ENCODE measurements around the gene GNA12.
A peak's percentile ranks its signal among the peaks of the same experiment; 100 is the strongest.
"Not testable (repeated sequence)": the region's sequence is repeated elsewhere in the genome, so short reads cannot be mapped to it uniquely, and the experiment has no call there.

The GNA12 gene

DNA sequence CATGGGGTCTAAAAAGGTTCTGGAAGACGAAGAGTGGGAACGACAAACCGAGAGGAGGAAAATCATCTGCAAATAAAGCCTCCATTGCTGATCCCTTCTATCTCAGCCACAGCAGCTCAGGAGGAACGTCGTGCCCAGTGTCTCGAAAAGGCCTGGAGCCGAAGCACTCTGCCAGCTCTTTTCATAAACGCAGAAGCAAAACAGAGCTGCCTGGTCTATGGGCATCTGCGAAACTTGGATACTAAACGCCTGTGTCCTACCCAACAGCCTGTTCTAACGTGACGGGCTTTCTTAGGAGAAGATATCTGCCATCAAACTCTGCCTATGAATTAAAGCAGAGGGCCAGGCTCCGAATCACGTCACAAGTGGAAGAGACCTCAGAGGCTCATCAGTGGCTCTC, 68.7 kb downstream of the GNA12 start:
- DNase-seq = no peak

DNA sequence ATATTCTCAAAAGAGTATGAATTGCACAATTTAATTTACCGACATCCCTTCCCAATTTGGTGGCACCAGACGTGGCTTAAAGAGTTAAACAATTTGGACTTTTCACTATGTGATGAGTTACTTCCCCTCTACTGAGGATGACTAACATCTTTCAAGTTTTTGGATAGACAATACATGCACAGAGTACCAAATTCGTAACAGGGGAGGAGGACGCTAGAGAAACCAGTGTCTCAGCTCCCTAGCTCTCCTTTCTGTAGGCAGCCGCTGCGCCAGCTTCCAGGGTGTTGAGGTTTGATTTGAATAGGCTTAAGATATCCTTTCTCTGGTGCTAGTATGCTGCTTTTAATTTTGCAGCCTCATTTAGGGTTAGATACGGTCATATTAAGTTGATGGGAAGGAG, 69.2 kb downstream of the GNA12 start:
- DNase-seq = no peak

DNA sequence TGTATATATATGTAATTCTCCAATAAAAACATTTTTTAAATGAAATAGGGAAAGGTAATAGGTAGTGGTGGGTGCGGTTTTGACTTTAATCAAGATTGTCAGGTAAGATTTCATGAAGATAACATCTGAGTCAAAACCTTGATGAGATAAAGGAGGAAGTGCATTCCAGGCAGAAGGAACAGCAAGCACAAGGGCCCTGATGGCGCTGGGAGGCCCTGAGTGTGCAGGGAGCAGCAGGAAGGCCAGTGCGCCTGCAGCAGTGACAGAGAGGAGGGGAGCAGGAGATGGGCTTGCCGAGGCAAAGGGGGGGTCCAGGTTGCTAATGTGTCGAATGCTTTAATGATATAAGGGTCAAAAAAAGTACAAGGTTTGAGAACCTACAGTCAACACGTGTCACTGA, 69.8 kb downstream of the GNA12 start:
- no peak for DNase-seq

DNA sequence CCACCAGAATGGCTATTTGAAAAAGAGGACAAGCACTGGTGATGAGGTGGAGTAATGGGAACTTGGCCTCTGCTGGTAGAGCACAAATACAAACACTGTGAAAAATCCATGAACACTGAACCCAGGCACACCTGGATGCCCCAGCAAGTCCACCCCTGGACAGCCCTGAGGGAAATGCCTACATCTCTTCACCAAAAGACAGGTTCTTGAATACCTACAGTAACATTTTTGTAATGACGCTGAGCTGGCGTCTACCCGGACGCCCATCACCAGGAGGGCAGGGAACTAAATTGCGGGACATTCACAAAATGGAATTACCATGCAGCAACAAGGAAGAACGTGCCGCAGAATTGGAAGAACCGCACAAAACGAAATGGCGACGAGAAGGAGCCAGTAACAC, 70.5 kb downstream of the GNA12 start:
- no peak for DNase-seq

DNA sequence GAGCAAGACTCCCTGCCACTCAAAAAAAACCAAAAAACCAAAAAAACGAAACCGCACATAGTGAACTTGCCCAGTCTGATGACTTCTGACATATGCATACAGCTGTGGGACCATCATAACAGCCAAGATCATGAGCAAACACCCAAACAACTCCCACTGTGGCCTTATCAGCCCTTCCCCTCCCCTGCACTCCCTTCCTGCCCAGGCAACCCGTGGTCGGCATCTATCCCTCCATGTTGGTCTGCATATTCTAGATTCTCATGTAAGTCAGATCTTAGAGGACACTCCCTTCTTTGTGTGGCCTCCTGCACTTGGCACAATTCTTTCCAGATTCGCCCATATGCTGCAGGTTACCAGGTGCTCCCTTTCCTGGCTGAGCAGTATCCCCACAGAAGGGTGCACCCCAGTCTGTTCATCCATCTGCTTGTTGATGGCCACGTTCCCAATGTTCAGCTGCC, 72.8 kb downstream of the GNA12 start:
- no peak for DNase-seq

DNA sequence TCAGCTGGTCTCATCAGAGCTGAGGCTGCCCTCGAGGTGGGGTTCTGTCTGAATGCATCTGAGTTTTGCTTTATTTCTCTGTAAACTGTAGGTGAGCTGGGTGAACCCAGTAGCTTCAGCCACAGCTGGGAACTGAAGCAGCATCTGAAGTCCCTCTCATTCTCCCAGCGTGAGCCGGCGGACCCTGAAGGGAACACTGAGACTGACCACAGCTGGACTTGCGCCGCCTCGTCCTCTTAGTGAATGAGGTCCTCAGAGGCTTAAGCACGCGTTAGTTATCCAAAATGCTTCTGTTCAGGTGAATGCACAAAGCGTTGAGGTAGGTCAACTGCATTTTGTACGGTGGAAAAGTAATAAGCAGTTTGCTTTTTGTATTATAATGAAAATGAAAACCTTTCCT, 79.5 kb downstream of the GNA12 start:
- no peak for DNase-seq

DNA sequence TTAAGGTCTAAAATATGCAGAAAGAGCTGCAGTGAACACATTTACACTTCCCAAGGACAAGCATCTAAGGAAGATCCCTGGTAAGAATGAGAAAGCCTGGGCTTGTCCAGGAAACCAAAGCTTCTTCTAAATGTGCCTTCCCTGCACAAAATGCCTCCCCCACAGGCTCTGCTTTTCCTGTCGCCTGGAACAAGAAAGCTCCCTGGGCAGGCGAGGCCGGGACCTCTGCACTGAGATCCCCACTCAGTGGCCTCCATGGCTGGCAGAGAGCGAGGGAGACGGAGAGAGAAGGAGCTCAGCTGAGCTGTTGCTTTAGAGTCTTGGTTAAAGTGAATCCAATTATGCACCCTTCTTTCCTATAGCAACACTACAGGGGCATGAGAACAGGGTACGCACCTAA, 80.5 kb downstream of the GNA12 start:
- no peak for DNase-seq

DNA sequence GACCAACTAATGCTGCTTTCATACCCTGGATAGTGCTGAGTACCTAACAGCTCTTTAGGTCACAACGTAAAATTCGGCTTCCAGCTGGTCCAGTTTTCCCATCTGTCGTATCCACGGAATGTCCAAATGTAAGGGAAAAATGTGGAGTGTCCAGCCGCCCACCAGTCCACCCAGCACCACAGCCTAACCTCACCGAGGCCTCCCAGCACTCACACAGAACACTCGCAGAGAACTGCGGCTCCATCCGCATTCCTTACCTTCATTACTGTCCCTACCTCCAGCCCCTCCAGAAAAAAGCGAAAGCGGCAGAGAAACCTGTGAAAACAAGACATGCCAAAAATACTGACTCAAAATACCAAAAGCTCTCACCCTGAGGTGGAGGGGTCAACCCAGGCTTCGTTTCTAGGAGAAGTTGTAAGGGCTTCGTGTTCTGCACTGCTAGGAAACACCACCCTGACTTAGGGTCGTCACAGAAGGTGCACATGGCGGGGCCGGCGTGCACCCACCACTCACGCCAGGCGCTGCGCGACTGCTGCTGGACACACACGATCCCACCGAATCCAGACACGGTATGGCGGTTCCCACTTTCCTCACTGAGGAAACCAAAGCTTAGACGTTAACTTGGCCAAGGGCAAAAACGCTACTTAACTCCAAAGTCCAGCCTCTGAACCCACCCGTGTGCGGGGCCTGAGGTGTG, 82.2 kb downstream of the GNA12 start:
- DNase-seq = no peak

DNA sequence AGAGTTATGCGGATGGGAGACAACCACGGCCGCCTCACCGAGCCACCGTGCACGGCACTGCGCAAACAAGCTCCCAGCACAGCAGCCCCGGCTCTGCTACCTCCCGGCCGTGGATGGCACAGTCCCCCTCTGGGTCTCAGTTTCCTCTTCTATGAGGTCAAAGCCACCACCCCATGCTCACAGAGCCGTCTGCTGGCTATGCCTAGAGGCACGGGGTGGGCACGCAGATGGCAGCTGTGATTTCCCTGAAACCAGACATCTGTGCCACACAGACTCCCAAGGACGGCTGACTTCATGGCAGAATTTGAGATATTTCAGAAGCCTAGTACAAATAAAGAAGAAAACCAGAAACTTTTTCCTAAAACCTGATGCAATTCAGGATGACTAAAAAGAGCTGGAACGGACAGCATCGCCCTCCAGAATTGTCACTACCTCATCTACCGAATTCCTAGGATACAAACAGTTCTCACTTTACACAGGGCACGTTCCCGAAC, 82.9 kb downstream of the GNA12 start:
- no peak for DNase-seq

DNA sequence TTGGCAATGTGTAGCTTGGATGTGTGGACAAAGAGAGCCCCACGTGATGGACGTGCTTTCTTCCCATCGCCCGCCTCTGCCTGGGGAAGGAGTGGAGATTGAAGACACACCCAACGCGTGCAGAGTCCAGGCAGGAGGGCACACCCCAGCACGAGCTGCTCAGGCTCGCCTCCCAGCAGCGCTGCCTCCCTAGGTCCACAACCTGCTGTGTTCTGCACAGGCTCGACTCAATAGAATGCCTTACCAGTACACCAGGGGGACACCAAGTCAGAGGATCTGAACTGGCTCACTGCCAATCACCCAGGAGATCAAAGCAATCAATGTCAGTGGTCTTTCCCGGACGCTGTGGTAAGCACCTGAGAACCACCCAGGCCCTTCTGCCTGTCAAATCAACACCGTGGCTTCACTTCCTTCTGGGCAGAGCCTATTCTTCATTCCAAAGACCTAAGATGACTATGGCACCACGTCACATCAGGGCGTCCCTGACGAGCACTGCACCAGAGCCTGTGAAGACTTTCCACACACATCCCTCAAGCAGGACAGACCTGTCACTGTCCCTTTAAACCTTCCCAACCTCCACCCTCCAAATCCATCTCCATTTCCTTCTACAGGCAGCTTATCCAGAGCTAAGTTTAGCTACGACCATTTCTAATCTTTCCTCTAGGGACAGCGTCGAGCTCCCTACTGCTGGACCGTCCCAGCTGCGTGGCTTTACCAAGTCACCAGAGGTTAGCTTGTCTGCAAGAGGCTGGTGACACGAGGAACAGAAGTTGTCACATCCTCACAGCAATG, 83.8 kb downstream of the GNA12 start:
- peak in 1 of 2 experiments; percentile 36 for DNase-seq

DNA sequence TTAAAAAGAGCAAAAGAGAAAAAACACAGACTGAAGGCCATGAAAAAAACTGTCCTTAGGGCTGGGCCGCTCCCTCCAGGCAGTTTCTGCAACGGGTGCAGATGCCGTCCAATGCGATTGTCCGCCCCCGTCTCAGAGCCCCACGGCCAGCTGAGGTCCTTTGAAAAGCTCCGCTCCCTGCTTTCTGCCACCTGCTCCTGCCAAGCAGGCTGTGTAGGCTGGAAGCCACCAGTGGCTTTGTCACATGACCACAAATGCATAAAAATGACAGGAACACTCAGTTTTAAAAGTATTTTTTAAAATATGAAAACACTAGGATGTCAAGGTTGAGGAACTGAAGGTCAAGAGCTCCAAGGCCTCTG, 84.4 kb downstream of the GNA12 start:
- no peak for DNase-seq

DNA sequence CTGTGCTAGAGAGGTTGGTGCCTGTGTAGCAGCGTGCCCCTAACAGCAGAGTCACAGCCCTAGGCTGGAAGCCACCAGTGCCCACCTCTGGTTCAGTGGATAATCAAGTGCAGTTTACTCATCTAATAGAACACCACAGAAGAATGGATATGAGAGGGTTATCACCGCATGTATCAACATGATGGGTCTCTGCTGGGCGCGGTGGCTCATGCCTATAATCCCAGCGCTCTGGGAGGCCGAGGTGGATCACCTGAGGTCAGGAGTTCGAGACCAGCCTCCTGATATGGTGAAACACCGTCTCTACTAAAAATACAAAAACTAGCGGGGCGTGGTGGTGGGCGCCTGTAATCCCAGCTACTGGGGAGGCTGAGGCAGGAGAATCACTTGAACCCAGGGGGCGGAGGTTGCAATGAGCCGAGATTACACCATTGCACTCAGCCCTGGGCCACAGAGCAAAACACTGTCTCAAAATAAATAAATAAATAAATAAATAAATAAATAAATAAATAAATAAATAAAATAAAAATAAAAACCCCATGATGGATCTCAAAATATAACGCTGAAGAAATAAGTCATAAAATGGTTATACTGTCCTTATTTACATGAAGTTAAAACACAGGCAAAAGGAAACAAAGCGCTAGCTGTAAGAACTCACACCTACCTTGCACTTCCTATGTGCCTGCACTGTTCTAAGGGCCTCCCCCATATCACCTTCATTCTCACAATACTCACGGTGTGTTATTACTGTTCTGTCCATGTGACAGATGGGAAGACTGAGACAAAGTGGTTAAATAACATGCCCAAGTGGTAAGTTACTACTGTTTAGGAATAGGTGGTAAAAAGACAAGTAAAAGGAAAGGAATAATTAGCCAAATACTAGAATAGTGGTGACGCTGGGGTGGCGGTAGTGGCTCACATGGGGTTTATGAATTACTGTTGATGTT, 85.2 kb downstream of the GNA12 start:
- DNase-seq = no peak

DNA sequence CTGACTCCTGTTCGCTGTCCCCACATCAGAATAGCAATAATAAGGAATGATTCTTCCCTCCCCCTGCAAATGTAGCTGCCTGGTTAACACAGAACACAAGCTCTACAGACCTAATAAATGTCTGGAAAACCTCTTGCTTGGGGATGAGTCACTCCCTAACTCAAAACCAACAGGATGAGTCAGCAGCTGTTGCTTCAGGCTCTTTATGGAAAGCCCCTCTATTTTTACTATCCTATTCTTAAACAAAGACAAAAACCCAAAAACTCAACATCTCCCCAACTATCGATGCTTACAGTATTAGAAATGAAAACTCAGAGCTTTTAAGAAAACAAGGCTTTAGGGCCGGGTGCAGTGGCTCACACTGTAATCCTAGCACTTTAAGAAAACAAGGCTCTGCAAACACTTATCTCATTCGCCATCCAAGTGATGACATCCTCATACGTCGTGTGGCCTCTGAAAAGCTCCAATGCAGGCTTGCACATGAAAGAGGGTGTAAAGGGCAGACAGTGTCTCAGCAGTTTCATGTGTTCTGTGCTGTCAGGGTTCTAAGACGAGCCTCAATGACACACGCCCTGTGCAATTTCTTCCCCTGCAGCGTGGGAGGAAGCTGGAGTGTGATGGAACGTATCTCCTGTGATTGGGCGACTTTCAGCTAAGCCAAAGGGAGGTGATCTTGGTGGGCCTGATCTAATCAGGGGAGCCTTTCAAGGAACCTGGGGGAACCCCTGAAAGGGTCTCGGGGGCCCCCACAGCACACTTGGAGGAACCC, 86.0 kb downstream of the GNA12 start:
- no peak for DNase-seq

DNA sequence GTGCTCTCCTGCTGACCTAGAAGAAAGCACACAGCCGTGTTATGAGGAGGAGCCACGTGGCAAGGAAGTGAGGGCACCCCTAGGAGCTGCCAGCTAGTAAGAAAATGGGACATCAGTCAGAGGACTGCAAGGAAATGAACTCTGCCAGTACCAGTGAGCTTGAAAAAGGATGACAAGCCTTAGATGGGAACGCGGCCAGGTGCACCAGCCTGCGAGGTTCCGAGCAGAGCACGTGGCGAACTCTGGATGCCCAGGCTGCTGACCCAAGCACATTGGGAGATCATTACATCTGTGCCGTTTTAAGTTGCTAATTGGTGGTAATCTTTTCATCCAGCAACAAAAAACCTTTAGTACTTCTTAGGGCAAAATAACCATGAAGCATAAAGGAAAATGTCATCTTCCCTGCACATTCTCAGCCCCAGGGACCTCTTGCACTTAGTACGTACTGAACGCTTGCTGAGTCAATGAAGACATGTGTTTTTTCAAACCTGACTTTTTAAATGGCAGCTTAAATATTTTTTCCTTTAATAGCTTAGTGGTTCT, 86.7 kb downstream of the GNA12 start:
- DNase-seq = no peak

DNA sequence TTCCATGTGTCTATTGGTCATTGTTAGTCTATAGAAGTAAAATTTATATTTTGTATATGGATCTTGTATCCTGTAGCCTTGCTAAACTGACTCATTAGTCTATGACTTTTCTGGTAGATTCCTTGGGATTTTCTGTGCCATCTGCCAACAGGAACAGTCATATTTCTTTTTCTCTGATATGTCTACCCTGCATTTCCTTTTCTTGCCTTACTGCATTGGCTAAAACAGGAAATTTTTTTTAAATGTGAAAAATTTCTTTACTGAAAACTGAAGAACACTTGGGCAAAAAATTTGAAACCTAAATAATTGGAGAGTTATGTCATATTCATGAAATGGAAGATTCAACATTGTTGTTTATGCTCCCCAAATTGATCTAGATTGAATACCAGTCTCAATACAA, 88.6 kb downstream of the GNA12 start:
- DNase-seq = no peak

DNA sequence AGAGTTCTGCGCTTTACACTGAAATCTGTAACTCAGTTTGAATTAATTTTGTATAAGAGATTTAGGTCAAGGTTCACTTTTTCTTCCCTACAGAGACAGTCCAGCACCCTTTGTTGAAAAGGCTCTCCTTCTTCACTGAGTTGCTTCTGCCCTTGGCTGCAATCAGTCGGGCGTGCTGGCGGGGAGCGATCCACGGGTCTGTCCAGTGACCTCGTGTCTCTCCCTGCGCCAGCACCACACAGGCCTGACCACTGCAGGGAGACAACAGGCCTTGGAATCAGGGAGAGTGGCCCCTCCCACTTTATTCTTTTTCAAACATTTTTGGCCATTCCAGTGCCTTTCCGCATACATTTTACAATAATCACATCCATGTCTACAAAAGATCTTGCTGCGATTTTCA, 89.2 kb downstream of the GNA12 start:
- no peak for DNase-seq

DNA sequence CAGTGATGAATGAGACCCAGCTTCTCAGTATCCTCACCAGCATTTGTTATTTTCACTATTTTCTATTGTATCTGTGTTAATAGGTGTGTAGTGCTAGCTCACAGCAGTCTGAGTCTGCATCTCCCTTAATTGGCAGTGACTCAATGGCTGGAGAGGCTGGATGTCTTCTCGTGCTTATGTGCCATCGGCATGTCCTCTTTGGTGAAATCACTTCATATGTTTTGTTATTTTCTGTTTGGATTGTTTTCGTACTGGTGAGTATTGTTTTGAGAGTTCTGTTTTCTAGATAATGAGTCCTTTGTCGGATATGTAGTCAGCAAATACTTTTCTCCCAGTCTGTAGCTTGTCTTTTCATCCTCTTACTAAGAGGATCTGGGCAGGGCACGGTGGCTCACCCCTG, 90.0 kb downstream of the GNA12 start:
- no peak for DNase-seq

DNA sequence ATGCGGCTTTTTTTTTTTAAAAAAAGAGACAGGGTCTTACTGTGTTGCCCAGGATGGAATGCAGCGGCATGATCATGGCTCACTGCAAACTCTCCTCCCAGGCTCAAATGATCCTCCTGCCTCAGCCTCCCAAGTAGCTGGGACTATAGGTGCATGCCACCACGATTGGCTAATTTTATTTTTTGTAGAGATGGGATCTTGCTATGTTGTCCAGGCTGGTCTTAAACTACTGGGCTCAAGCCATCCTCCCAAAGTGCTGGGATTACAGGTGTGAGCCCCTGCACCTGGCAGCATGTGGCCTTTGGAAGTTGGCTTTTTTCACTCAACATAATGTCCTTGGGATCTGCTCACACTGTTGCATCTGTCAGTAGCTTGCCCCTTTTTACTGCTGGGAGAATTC, 91.0 kb downstream of the GNA12 start:
- no peak for DNase-seq

DNA sequence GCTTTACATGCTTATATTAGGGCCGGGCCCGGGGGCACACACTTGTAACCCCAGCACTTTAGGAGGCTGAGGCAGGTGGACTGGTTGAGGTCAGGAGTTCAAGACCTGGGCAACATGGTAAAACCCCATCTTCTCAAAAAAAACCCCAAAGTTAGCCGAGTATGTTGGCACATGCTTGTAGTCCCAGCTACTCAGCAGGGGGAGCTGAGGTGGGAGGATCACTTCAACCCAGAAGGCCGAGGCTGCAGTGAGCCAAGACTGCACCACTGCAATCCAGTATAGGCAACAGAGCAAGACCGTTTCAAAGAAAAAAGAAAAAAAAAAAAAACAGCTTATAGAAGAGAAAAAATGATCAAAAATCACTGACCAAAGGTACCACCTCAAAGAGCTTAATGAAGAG, 93.0 kb downstream of the GNA12 start:
- no peak for DNase-seq

DNA sequence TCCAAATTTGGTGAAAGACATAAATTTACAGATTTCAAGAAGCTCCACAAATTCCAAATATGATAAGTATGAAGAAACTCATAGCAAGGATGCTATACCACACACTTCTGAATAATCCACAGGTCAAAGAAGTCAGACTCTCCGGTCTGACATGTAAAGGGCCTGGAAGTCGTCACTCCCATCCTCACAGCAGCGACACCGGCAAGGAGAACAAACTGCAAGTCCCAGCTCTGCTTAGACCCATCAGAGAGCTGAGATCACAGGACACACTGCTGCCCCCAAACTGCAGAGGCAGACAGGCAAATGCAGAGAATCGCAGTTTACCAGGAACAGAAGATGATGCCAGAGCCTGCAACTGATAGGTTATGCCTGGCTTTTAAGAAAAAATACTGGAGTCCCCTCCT, 94.1 kb downstream of the GNA12 start:
- no peak for DNase-seq

DNA sequence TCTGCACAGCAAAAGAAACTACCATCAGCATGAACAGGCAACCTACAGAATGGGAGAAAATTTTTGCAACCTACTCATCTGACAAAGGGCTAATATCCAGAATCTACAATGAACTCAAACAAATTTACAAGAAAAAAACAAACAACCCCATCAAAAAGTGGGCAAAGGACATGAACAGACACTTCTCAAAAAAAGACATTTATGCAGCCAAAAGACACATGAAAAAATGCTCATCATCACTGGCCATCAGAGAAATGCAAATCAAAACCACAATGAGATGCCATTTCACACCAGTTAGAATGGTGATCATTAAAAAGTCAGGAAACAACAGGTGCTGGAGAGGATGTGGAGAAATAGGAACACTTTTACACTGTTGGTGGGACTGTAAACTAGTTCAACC, 95.4 kb downstream of the GNA12 start:
- not testable (repeated sequence) for DNase-seq

DNA sequence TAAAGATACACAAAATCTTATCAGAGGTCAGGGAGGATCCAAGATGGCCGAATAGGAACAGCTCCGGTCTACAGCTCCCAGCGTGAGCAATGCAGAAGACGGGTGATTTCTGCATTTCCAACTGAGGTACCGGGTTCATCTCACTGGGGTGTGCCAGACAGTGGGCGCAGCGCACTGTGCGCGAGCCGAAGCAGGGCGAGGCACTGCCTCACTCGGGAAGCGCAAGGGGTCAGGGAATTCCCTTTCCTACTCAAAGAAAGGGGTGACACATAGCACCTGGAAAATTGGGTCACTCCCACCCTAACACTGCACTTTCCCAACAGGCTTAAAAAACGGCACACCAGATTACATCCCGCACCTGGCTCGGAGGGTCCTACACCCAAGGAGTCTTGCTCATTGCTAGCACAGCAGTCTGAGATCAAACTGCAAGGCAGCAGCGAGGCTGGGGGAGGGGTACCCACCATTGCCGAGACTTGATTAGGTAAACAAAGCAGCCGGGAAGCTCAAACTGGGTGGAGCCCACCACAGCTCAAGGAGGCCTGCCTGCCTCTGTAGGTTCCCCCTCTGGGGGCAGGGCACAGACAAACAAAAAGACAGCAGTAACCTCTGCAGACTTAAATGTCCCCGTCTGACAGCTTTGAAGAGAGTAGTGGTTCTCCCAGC, 100.5 kb downstream of the GNA12 start:
- DNase-seq = not testable (repeated sequence)

Data from NCI-H526 (cell line).